DND-41 (cell line): ENCODE data around the gene CENPU.

Source experiments
- ATAC-seq: fragments of 200-7000 bp; cut with Tn5 transposase; 3 replicates; pipeline ENCODE4 v1.9.1; 2021; ENCODE audit warnings: low read depth; ENCODE audit not compliant: insufficient read depth
- DNase-seq: peaks from one replicate; pipeline ENCODE4 v3.0.0-alpha.2; 2020
- H2AFZ ChIP-seq: 2 replicates; pipeline ENCODE4 v1.6.0; 2012; ENCODE audit warnings: low read depth, low read length
- H3K27ac ChIP-seq: 2 replicates; pipeline ENCODE4 v1.5.1; 2012; ENCODE audit warnings: low read length, inconsistent platforms
- H3K27me3 ChIP-seq: fragments of 200-600 bp; sonication (generic); 2 replicates; pipeline ENCODE4 v1.6.0; 2012; ENCODE audit warnings: low read length, mild to moderate bottlenecking, inconsistent platforms; ENCODE audit not compliant: insufficient read depth, poor library complexity
- H3K36me3 ChIP-seq: 2 replicates; pipeline ENCODE4 v1.5.1; 2012; ENCODE audit warnings: low read length, inconsistent platforms; ENCODE audit not compliant: insufficient read depth
- H3K4me1 ChIP-seq: 2 replicates; pipeline ENCODE4 v1.5.1; 2012; ENCODE audit warnings: mild to moderate bottlenecking, low read length; ENCODE audit not compliant: insufficient read depth
- H3K4me2 ChIP-seq: 2 replicates; pipeline ENCODE4 v1.6.0; 2012; ENCODE audit warnings: mild to moderate bottlenecking, moderate library complexity, low read length, inconsistent platforms; ENCODE audit not compliant: insufficient read depth
- H3K4me3 ChIP-seq, 2 experiments: fragments of 200-600 bp in 1 of 2; shearing (Covaris generic) in 1 of 2; 2 replicates each; pipeline ENCODE4 v1.5.1; 2012 to 2016; ENCODE audit warnings: inconsistent platforms in 2 of 2, low read length in 2 of 2, mild to moderate bottlenecking in 2 of 2, low read depth in 1 of 2, moderate library complexity in 1 of 2
- H3K79me2 ChIP-seq: 2 replicates; pipeline ENCODE4 v1.6.0; 2012; ENCODE audit warnings: low read length, inconsistent platforms; ENCODE audit not compliant: insufficient read depth
- H3K9ac ChIP-seq: 2 replicates; pipeline ENCODE4 v1.6.0; 2012; ENCODE audit warnings: low read depth, mild to moderate bottlenecking, inconsistent platforms, low read length, moderate library complexity
- H3K9me3 ChIP-seq: 2 replicates; pipeline ENCODE4 v1.5.1; 2012; ENCODE audit warnings: low read length, moderate library complexity, mild to moderate bottlenecking, inconsistent platforms; ENCODE audit not compliant: insufficient read depth, severe bottlenecking
- H4K20me1 ChIP-seq: 2 replicates; pipeline ENCODE4 v1.6.0; 2012; ENCODE audit warnings: low read length; ENCODE audit not compliant: insufficient read depth
- EZH2 ChIP-seq: IDR thresholded peaks from 3 replicates; pipeline ENCODE4 v1.6.1; 2012; ENCODE audit warnings: borderline replicate concordance, low read depth, mild to moderate bottlenecking, moderate library complexity, low read length, inconsistent platforms; ENCODE audit not compliant: severe bottlenecking
- TF ChIP-seq, protein P1 (sequence below): IDR thresholded peaks from 2 replicates; pipeline ENCODE4 v1.5.1; 2012; ENCODE audit warnings: borderline replicate concordance, low read length, moderate library complexity, mild to moderate bottlenecking; ENCODE audit not compliant: poor library complexity, severe bottlenecking; ENCODE audit errors: extremely low read depth

The CENPU gene

DNA sequence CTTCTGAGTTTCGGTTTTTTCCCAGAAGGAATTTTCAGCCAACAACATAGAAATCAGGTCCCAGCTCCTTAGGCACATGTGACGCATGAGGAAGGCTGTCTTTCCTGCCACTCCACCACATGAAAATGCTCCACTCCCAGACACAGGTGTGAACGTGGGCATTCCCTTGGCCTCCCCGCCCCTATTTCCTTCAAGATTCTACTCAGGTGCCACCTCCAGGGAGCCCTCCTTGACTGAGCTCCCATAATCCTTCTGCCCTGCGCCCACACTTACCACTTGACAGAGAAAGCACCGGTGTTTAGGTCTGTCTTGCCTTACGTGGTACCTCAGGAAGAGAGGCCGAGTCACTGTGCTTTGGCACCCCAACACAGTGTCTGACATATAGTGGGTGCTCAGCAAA lies 44.4 kb upstream of the CENPU start:
- Histone ChIP-seq H2AFZ (no peak overlapping the region), H3K36me3 (no peaks in the 10 kb centered on the region), H3K79me2 (no peaks in the 10 kb centered on the region), H4K20me1 (no peaks in the 10 kb centered on the region), H3K4me2 (no peak overlapping the region), H3K27ac (no peak overlapping the region), H3K4me1 (no peaks in the 10 kb centered on the region), H3K9ac (no peak overlapping the region), H3K9me3 (no peaks in the 10 kb centered on the region), H3K27me3 (no peaks in the 10 kb centered on the region), H3K4me3 (no peak overlapping the region)
- ATAC-seq, result no peak
- TF ChIP-seq EZH2, result no peak
- TF ChIP-seq, protein P1, sequence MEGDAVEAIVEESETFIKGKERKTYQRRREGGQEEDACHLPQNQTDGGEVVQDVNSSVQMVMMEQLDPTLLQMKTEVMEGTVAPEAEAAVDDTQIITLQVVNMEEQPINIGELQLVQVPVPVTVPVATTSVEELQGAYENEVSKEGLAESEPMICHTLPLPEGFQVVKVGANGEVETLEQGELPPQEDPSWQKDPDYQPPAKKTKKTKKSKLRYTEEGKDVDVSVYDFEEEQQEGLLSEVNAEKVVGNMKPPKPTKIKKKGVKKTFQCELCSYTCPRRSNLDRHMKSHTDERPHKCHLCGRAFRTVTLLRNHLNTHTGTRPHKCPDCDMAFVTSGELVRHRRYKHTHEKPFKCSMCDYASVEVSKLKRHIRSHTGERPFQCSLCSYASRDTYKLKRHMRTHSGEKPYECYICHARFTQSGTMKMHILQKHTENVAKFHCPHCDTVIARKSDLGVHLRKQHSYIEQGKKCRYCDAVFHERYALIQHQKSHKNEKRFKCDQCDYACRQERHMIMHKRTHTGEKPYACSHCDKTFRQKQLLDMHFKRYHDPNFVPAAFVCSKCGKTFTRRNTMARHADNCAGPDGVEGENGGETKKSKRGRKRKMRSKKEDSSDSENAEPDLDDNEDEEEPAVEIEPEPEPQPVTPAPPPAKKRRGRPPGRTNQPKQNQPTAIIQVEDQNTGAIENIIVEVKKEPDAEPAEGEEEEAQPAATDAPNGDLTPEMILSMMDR, result no peak
- DNase-seq, result no peak

DNA sequence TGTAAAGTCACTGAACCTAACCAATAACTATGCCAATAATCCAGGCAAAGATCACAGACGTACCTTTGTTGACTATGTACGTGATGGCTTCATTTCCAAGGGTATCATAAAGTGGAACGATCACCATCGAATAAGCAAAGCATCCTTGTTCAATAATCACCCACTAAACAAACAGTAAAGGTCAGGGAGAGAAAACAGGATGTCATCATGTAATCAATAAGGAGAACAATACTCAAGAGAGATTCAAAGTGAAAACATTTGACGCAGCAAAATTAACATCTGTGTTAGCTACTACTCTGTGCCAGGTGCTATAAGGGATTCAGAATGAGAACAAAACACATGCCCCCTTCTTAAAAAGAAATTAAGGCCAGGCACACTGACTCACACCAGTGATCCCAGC lies 42.9 kb upstream of the CENPU start:
- H3K9me3 ChIP-seq, result no peaks in the 10 kb centered on the region
- H3K4me3 ChIP-seq, result no peak overlapping the region
- no peak overlapping the region for H3K4me2 ChIP-seq
- no peaks in the 10 kb centered on the region for H3K27me3 ChIP-seq
- TF ChIP-seq EZH2, result no peak
- TF ChIP-seq, protein P1, result no peak
- no peaks in the 10 kb centered on the region for H3K4me1 ChIP-seq
- no peaks in the 10 kb centered on the region for H4K20me1 ChIP-seq
- H3K27ac ChIP-seq, result no peak overlapping the region
- no peak overlapping the region for H3K9ac ChIP-seq
- DNase-seq (no peak), ATAC-seq (no peak)
- no peaks in the 10 kb centered on the region for H3K79me2 ChIP-seq
- H2AFZ ChIP-seq, result no peak overlapping the region
- H3K36me3 ChIP-seq, result no peaks in the 10 kb centered on the region

- Histone ChIP-seq H3K9ac (no peak overlapping the region), H4K20me1 (no peaks in the 10 kb centered on the region), H3K36me3 (no peaks in the 10 kb centered on the region), H3K79me2 (no peaks in the 10 kb centered on the region), H2AFZ (no peak overlapping the region), H3K9me3 (no peaks in the 10 kb centered on the region), H3K4me1 (no peaks in the 10 kb centered on the region), H3K27ac (no peak overlapping the region), H3K27me3 (no peaks in the 10 kb centered on the region), H3K4me2 (no peak overlapping the region), H3K4me3 (no peak overlapping the region)
- TF ChIP-seq, protein P1, result no peak
- TF ChIP-seq EZH2, result no peak
- ATAC-seq (no peak), DNase-seq (no peak)
These were observed 42.1 kb upstream of the CENPU start for GRCh38 chr4:184775854-184776555.
